HG03575 (cell line): ENCODE data around the gene SRSF1.

ENCODE experiments used
- ATAC-seq: cut with Tn5 transposase; IDR thresholded peaks from one replicate; pipeline ENCODE4 v1.9.1; 2021; ENCODE audit not compliant: unreplicated experiment, insufficient number of reproducible peaks, low FRiP score; ENCODE audit errors: extremely low read depth

The SRSF1 gene

GRCh38 chr17:57994436-57994835, 12.6 kb downstream of the SRSF1 start:
- no peak for ATAC-seq

- ATAC-seq = no peak
Measured at GRCh38 chr17:57993471-57994365, 13.3 kb downstream of the SRSF1 start.

GRCh38 chr17:57991537-57991936, 15.5 kb downstream of the SRSF1 start:
- ATAC-seq = no peak

GRCh38 chr17:57990037-57990436, 17.0 kb downstream of the SRSF1 start:
- ATAC-seq = no peak

GRCh38 chr17:57988301-57989250, 18.5 kb downstream of the SRSF1 start:
- ATAC-seq = no peak

GRCh38 chr17:57987581-57988300, 19.3 kb downstream of the SRSF1 start, which contains the start of gene VEZF1:
Gene VEZF1 (minus strand): TSS chr17:57988254. CDS start chr17:57988111, 143 bp downstream.
- no peak for ATAC-seq

GRCh38 chr17:57986841-57987580, 20.0 kb downstream of the SRSF1 start:
- no peak for ATAC-seq

GRCh38 chr17:57985675-57985974, 21.4 kb downstream of the SRSF1 start:
- ATAC-seq = no peak

- no peak for ATAC-seq
Measured at GRCh38 chr17:57984936-57985674, 21.9 kb downstream of the SRSF1 start.

GRCh38 chr17:57984261-57984890, 22.7 kb downstream of the SRSF1 start:
- no peak for ATAC-seq

- no peak for ATAC-seq
Measured at GRCh38 chr17:57983446-57983845, 23.6 kb downstream of the SRSF1 start.

- ATAC-seq = no peak
Measured at GRCh38 chr17:57982452-57983170, 24.4 kb downstream of the SRSF1 start.

GRCh38 chr17:57980522-57980921, 26.5 kb downstream of the SRSF1 start:
- no peak for ATAC-seq

- no peak for ATAC-seq
Measured at GRCh38 chr17:57979076-57979475, 28.0 kb downstream of the SRSF1 start.

GRCh38 chr17:57976594-57976993, 30.5 kb downstream of the SRSF1 start:
- no peak for ATAC-seq

- ATAC-seq = no peak
Measured at GRCh38 chr17:57975044-57975443, 32.0 kb downstream of the SRSF1 start.
